HL-60 (cell line): Measurements from ENCODE around the gene HERC4.

Experiments used
- DNase-seq, 2 experiments: peaks; one replicate each; pipeline ENCODE4 v3.0.0-alpha.2; 2010 to 2020; ENCODE audit warnings: low read depth in 1 of 2, low spot score in 1 of 2
- H3K27ac ChIP-seq: fragments of 250-450 bp; sonication (Bioruptor Pico); replicated peaks from 2 replicates; pipeline ENCODE4 v1.5.1; 2020; ENCODE audit warnings: mild to moderate bottlenecking, moderate library complexity
- H3K27me3 ChIP-seq: fragments of 250-450 bp; sonication (Bioruptor Pico); 2 replicates; pipeline ENCODE4 v1.5.1; 2021; ENCODE audit warnings: mild to moderate bottlenecking, moderate library complexity; ENCODE audit not compliant: insufficient read depth, poor library complexity, severe bottlenecking
- H3K4me3 ChIP-seq: replicated peaks from 2 replicates; pipeline ENCODE4 v1.5.1; 2011; ENCODE audit warnings: mild to moderate bottlenecking, control low read depth, low read length; ENCODE audit not compliant: insufficient read depth
- GABPA ChIP-seq: IDR thresholded peaks from 2 replicates; pipeline ENCODE4 v1.6.1; 2012; ENCODE audit warnings: low read depth
- POLR2AphosphoS5 ChIP-seq: IDR thresholded peaks from 2 replicates; pipeline ENCODE4 v1.6.1; 2012; ENCODE audit warnings: low read depth
- SPI1 ChIP-seq: IDR thresholded peaks from 2 replicates; pipeline ENCODE4 v1.6.1; 2012; ENCODE audit warnings: low read depth, mild to moderate bottlenecking, borderline replicate concordance
- TF ChIP-seq, protein P1 (sequence below): IDR thresholded peaks from 2 replicates; pipeline ENCODE4 v1.6.1; 2012; ENCODE audit warnings: low read depth; ENCODE audit not compliant: insufficient replicate concordance
- TF ChIP-seq, protein P2 (sequence below): IDR thresholded peaks from one replicate; pipeline ENCODE4 v1.5.1; 2011; ENCODE audit warnings: low read length, control low read depth, inconsistent platforms; ENCODE audit not compliant: insufficient read depth

HERC4 gene

DNA sequence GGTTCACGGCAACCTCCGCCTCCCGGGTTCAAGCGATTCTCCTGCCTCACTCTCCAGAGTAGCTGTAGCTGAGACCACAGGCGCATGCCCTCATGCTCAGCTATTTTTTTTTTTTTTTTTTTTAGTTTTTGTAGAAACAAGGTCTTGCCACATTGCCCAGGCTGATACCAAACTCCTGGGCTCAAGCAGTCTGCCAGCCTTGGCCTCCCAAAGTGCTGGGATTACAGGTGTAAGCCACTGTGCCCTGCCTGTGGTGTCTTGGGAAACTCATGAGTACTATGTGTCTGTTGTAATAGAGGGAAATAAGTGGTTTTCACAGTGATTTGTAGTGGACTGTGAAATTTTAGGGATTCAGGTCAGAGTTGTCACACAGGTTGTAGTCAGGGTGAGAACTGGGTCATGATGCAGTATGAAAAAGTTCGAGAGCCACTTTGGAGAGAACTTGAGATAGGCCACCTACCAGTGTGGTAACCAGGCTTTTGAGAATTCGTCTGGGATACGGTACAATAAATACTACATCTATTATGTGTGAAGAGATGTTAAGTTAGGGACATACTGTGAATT is 160.2 kb downstream of the HERC4 start:
- DNase-seq, result no peak
- TF ChIP-seq POLR2AphosphoS5 (no peak), SPI1 (no peak), GABPA (no peak)
- TF ChIP-seq, protein P1, sequence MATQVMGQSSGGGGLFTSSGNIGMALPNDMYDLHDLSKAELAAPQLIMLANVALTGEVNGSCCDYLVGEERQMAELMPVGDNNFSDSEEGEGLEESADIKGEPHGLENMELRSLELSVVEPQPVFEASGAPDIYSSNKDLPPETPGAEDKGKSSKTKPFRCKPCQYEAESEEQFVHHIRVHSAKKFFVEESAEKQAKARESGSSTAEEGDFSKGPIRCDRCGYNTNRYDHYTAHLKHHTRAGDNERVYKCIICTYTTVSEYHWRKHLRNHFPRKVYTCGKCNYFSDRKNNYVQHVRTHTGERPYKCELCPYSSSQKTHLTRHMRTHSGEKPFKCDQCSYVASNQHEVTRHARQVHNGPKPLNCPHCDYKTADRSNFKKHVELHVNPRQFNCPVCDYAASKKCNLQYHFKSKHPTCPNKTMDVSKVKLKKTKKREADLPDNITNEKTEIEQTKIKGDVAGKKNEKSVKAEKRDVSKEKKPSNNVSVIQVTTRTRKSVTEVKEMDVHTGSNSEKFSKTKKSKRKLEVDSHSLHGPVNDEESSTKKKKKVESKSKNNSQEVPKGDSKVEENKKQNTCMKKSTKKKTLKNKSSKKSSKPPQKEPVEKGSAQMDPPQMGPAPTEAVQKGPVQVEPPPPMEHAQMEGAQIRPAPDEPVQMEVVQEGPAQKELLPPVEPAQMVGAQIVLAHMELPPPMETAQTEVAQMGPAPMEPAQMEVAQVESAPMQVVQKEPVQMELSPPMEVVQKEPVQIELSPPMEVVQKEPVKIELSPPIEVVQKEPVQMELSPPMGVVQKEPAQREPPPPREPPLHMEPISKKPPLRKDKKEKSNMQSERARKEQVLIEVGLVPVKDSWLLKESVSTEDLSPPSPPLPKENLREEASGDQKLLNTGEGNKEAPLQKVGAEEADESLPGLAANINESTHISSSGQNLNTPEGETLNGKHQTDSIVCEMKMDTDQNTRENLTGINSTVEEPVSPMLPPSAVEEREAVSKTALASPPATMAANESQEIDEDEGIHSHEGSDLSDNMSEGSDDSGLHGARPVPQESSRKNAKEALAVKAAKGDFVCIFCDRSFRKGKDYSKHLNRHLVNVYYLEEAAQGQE, result no peak
- TF ChIP-seq, protein P2, sequence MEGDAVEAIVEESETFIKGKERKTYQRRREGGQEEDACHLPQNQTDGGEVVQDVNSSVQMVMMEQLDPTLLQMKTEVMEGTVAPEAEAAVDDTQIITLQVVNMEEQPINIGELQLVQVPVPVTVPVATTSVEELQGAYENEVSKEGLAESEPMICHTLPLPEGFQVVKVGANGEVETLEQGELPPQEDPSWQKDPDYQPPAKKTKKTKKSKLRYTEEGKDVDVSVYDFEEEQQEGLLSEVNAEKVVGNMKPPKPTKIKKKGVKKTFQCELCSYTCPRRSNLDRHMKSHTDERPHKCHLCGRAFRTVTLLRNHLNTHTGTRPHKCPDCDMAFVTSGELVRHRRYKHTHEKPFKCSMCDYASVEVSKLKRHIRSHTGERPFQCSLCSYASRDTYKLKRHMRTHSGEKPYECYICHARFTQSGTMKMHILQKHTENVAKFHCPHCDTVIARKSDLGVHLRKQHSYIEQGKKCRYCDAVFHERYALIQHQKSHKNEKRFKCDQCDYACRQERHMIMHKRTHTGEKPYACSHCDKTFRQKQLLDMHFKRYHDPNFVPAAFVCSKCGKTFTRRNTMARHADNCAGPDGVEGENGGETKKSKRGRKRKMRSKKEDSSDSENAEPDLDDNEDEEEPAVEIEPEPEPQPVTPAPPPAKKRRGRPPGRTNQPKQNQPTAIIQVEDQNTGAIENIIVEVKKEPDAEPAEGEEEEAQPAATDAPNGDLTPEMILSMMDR, result no peak
- no peaks in the 10 kb centered on the region for H3K27me3 ChIP-seq
- no peak overlapping the region for H3K4me3 ChIP-seq
- H3K27ac ChIP-seq, result no peak overlapping the region

DNA sequence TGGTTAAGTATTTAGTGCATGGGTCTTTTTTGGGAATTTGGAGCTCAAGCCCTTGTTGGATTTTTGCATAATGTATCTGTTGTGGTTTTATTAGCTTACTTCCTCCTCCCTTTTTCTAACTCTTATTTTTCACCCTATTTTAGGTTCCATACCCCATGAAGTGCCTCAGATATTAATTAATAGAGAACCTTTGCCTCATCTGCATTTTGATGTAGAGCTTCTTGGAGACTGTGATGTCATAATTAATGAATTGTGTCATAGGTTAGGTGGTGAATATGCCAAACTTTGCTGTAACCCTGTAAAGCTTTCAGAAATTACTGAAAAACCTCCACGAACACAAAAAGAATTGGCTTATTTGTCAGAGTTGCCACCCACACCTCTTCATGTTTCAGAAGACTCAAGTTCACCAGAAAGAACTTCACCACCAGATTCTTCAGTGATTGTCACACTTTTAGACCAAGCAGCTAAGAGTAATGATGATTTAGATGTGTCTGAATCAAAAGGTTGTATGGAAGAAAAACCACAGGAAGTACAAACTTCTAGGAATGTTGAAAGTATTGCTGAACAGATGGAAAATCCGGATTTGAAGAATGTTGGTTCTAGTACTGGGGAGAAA is 162.6 kb downstream of the HERC4 start:
- H3K27ac ChIP-seq, result no peak overlapping the region
- no peaks in the 10 kb centered on the region for H3K27me3 ChIP-seq
- no peak for TF ChIP-seq SPI1
- TF ChIP-seq, protein P1, result no peak
- TF ChIP-seq GABPA, result no peak
- no peak for TF ChIP-seq POLR2AphosphoS5
- TF ChIP-seq, protein P2, result no peak
- DNase-seq, result no peak
- no peak overlapping the region for H3K4me3 ChIP-seq

DNA sequence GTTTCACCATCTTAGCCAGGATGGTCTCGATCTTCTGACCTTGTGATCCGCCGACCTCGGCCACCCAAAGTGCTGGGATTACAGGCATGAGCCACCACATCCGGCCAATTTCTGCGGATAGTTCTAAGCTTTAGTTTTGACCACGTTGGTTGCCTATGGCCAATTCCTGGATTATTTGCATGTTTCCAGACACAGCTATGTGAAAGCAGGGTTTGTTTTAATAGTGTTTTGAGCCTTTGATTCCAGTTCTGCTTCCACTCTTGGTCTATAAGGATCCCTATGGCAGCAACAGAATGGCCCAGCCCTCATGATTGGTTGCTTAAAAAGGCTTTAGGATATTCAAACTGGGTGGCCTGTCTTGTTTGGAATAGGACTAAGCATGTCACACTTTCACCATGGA is 171.5 kb downstream of the HERC4 start:
- TF ChIP-seq, protein P1, result no peak
- TF ChIP-seq GABPA, result no peak
- TF ChIP-seq, protein P2, result no peak
- Histone ChIP-seq H3K27me3 (no peaks in the 10 kb centered on the region), H3K4me3 (no peak overlapping the region), H3K27ac (no peak overlapping the region)
- no peak for DNase-seq
